Measurements from ENCODE around the gene MID2. TPM values are rescaled to one million over a fixed set of nuclear protein-coding genes. Genes with fewer than 3 reads are reported as not detected.

The MID2 gene
- total RNA-seq, 6 experiments from 2014 or later, result 8.4 to 11.3 (median 10.6) TPM

DNA sequence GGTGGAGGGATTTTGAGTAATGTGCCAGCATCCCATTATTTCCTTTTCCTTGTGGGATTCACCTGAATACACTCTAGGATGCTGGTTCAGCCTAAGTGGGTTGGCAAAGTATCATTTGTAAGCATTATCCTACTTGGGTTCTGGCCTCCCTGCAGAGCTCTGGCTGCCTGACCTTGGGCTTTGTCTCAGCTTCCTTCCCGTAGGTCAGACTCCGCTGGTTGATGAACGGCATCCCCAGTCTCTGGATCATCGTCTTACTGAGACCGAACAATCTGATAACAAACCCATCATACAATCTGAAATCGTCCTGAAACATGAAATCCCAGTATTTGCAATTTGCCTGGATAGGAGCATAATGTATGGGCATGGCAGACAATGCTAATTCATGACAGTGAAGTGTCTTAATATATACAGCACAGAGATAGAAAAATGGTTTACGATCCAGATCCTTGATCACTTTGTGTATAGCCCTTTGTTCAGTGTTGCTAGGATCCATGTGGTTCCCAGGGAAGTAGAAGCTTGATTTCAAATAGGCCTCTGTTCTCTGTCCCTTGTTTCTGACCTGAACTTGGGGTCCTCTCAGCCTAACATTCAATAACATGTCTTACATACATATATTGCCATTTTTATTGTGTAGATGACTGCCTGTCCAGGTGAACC, 5.5 kb downstream of the MID2 start:
- no peaks in the 10 kb centered on the region; the same call in 1 of the 2 replicates for H3K27me3 Mint-ChIP-seq (ENCODE audit: insufficient read depth)
- H3K27ac Mint-ChIP-seq, result no peak overlapping the region
- no peak overlapping the region for H3K4me3 Mint-ChIP-seq
- H3K36me3 Mint-ChIP-seq (ENCODE audit: low read depth), result no peaks in the 10 kb centered on the region
- H3K9me3 Mint-ChIP-seq, result no peaks in the 10 kb centered on the region
- peaks cover 13% of the 10 kb centered on the region for H3K4me1 Mint-ChIP-seq (ENCODE audit: low read depth)
- DNase-seq, result no peak
- TF ChIP-seq, protein P1, sequence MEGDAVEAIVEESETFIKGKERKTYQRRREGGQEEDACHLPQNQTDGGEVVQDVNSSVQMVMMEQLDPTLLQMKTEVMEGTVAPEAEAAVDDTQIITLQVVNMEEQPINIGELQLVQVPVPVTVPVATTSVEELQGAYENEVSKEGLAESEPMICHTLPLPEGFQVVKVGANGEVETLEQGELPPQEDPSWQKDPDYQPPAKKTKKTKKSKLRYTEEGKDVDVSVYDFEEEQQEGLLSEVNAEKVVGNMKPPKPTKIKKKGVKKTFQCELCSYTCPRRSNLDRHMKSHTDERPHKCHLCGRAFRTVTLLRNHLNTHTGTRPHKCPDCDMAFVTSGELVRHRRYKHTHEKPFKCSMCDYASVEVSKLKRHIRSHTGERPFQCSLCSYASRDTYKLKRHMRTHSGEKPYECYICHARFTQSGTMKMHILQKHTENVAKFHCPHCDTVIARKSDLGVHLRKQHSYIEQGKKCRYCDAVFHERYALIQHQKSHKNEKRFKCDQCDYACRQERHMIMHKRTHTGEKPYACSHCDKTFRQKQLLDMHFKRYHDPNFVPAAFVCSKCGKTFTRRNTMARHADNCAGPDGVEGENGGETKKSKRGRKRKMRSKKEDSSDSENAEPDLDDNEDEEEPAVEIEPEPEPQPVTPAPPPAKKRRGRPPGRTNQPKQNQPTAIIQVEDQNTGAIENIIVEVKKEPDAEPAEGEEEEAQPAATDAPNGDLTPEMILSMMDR (IDR thresholded peaks at IDR 0.05), result no peak

DNA sequence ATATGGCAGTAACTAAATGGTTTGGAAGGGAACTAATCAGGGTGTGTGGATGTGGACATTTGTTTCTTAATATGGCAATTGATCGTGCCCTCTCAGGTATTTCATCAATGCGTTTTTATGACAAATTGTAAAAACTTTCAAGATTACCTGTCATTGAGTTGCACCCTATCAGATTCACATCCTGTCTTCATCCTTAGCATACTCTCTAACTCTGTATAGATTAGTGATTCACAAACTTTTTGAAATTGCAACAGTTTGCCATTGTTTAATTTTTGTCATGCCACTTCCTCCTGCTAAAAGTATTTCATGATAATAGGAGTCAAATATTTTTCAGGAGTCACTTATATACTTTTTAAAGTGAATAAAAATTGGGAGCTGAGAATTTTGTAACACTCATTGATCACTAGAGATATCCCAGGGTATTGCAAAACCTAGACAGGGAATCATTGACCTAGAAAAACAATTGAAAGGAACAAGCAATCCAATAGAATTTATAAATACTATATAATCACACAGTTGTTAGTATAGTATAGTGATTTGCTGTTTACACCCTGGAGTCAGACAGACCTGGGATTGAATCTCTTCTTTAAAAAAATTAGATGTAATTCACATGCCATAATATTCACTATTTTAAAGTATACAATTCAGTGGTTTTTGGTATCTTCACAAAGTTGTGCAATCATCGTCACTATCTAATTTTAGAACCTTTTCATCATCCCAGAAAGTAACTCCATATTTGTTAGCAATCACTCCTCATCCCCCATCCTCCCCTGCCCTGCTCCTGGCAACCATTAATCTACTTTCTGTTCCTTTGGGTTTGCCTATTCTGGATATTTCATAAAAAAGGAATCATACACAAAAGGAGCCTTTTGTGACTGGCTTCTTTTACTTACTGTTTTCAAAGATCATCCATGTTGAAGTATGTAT, 8.9 kb downstream of the MID2 start:
- no peaks in the 10 kb centered on the region for H3K4me1 Mint-ChIP-seq (ENCODE audit: low read depth)
- H3K36me3 Mint-ChIP-seq (ENCODE audit: low read depth), result no peaks in the 10 kb centered on the region
- H3K27ac Mint-ChIP-seq, result no peak overlapping the region
- H3K27me3 Mint-ChIP-seq (ENCODE audit: insufficient read depth), result no peaks in the 10 kb centered on the region; the same call in 1 of the 2 replicates
- no peak overlapping the region for H3K4me3 Mint-ChIP-seq
- TF ChIP-seq, protein P1 (IDR thresholded peaks at IDR 0.05), result no peak
- no peaks in the 10 kb centered on the region for H3K9me3 Mint-ChIP-seq
- DNase-seq, result no peak

DNA sequence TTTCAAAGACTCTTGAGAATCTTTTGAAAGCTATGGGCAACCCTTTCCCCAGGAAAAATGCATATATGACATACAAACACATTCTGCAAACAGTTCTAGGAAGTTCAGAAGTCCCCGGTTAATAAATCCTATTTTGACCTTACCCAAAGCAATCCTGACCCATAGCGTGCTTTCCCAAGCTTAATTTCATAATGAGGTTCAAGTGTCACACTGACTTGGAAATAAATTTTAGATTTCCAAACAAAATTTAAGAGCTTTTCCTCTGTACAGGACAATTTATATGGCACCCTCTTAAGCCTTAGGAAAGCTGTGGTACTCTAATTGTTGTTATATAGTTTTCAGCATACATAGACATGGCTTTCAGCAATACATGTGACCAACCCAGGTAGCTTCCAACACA, 11.3 kb downstream of the MID2 start:
- no peaks in the 10 kb centered on the region for H3K4me1 Mint-ChIP-seq (ENCODE audit: low read depth)
- DNase-seq, result no peak
- H3K36me3 Mint-ChIP-seq (ENCODE audit: low read depth), result no peaks in the 10 kb centered on the region
- no peaks in the 10 kb centered on the region; the same call in 1 of the 2 replicates for H3K27me3 Mint-ChIP-seq (ENCODE audit: insufficient read depth)
- no peak overlapping the region for H3K27ac Mint-ChIP-seq
- no peak overlapping the region for H3K4me3 Mint-ChIP-seq
- TF ChIP-seq, protein P1 (IDR thresholded peaks at IDR 0.05), result no peak
- no peaks in the 10 kb centered on the region for H3K9me3 Mint-ChIP-seq

DNA sequence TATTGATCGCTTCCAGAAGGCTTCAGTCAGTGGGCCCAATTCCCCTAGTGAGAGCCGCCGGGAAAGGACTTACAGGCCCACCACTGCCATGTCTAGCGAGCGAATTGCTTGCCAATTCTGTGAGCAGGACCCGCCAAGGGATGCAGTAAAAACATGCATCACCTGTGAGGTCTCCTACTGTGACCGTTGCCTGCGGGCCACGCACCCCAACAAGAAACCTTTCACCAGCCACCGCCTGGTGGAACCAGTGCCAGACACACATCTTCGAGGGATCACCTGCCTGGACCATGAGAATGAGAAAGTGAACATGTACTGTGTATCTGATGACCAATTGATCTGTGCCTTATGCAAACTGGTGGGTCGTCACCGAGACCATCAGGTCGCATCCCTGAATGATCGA, 15.3 kb downstream of the MID2 start:
- DNase-seq, result no peak
- Mint-ChIP-seq H3K27me3 (ENCODE audit: insufficient read depth) (no peaks in the 10 kb centered on the region; the same call in 1 of the 2 replicates), H3K36me3 (ENCODE audit: low read depth) (no peaks in the 10 kb centered on the region), H3K4me1 (ENCODE audit: low read depth) (no peaks in the 10 kb centered on the region), H3K27ac (no peak overlapping the region), H3K9me3 (no peaks in the 10 kb centered on the region), H3K4me3 (no peak overlapping the region)
- TF ChIP-seq, protein P1 (IDR thresholded peaks at IDR 0.05), result no peak

DNA sequence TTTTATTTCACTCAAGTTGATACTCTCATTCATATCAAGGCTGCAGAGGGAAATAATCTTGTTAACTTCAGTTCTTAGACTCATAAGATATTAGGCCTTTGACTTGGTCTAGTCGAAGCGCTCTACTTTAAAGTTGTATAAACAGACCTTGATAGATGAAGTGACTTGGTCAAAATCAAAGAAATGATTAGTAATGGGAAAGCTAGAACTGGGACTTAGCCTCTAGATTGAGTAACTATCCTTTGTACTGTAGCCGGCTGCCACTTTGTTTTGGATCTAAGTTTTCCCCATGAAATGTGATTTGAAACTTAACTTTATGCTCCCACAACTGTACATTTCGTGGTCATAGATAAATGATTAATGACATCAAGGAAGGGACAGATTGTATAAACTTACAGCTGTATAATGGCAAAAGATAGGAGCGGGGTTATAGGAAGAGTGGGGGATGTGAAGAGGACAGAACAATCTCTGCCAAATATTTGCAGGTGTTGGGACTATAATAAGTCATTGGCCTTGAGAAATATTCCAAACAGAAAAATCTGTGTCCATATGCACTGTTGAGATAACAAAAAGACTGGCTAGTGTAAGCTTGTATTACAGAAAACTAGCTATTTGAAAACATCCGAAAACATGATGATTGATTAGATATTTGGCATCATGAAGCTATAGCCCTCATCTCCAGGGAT, 17.2 kb downstream of the MID2 start:
- Mint-ChIP-seq H3K4me3 (no peak overlapping the region), H3K9me3 (no peaks in the 10 kb centered on the region), H3K27ac (no peak overlapping the region), H3K36me3 (ENCODE audit: low read depth) (no peaks in the 10 kb centered on the region), H3K4me1 (ENCODE audit: low read depth) (no peaks in the 10 kb centered on the region), H3K27me3 (ENCODE audit: insufficient read depth) (no peaks in the 10 kb centered on the region; the same call in 1 of the 2 replicates)
- TF ChIP-seq, protein P1 (IDR thresholded peaks at IDR 0.05), result no peak
- no peak for DNase-seq

Data from HFFc6 (cell line).